GM18511 (cell line): Measurements from ENCODE around the gene MBD4.
"Not testable (repeated sequence)": the region's sequence is repeated elsewhere in the genome, so short reads cannot be mapped to it uniquely, and the experiment has no call there.

ENCODE experiments used
- ATAC-seq: cut with Tn5 transposase; IDR thresholded peaks from one replicate; pipeline ENCODE4 v1.9.1; 2021; ENCODE audit warnings: mild to moderate bottlenecking, moderate library complexity; ENCODE audit not compliant: unreplicated experiment

Gene MBD4

DNA sequence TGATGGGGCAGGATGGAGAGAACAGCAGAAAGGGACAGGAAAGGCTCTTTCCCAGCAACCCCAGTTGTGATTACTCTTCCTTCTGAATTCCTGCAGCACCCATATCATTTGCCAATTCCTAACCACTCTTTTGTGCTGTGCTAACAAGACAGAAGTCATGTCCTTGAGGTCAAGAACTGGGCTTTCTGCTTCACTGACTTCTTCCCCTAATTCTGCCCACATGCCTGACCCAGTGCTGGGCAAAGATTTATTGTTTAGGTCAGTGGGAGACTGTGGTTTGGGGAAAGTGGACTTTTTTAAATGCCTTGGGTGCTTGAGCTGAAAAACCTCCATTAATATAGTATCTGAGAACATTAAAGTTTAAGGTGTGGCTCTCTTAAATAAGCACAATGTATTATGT, 7.1 kb downstream of the MBD4 start:
- no peak for ATAC-seq

GRCh38 chr3:129432036-129432435, 7.7 kb downstream of the MBD4 start:
- ATAC-seq, result no peak

GRCh38 chr3:129429602-129430001, 10.1 kb downstream of the MBD4 start:
- ATAC-seq, result no peak

GRCh38 chr3:129429080-129429451, 10.7 kb downstream of the MBD4 start:
- no peak for ATAC-seq

- peak; percentile 97 for ATAC-seq
Observed at GRCh38 chr3:129428376-129429079, 11.2 kb downstream of the MBD4 start, which contains the start of gene EFCAB12. Gene EFCAB12 (minus strand): TSS chr3:129428636. CDS start chr3:129428488, 148 bp downstream.

DNA sequence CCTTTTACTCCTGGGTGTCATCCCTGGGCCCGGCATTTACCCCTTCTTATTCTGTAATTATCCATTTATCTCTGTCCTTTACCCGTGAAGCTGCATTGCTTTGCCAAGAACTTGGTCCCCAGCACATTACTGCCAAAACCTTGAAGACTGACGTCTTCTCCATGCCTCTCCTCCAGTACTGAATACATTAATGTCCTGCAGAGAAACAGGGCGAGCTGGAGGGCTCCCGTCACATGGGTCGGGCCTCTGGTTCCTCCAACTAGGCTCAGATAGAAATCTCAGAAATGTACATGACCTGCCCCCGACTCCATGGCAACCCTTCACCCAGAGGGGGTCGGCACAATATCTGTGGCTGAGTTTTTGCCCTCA, 11.8 kb downstream of the MBD4 start:
- ATAC-seq, result no peak

DNA sequence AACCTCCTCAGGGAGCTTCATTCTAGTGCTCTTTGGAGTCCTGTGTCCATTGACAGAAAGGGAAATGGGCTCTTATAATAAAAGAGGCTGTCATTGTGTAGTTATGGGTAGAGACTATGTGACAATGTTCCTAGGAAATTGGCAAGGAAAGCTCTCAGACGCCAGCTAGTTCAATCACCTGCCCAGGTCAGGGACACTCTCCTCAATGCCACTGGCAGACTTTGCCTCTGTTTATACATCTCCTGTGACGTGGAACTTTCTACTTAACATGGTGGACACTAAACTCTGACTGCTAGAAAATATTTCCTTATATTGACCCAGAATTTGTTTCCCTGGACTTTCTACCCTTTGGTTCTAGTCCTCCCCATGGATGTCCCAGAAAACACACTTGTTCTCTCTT, 14.1 kb downstream of the MBD4 start:
- no peak for ATAC-seq

- no peak for ATAC-seq
Observed at GRCh38 chr3:129425213-129425612, 14.5 kb downstream of the MBD4 start.

DNA sequence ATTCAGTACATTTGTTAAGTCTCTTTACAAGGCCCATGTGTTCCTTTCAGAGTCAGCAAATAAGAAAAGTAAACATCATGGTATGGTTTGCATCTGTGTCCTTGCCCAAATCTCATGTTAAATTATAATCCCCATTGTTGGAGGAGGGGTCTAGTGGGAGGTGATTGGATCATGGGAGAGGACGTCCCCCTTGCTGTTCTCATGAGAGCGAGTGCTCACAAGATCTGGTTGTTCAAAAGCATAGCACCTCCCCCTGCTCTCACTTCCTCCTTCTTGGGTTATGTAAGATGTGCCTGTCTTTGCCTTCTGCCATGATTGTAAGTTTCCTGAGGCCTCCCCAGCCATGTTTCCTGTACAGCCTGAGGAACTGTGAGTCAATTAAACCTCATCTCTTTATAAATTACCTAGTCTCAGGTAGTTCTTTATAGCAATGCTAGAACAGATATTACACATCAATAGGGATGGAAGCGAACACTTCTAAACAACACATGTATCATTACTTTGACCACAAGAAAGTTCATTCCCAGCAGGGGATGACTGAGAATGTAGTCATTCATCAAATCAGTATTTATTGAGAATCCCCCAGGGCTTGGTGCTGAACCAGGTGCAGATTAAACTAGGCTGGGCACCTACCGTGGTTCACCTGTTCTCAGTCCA, 15.4 kb downstream of the MBD4 start:
- ATAC-seq, result peak; percentile 49

DNA sequence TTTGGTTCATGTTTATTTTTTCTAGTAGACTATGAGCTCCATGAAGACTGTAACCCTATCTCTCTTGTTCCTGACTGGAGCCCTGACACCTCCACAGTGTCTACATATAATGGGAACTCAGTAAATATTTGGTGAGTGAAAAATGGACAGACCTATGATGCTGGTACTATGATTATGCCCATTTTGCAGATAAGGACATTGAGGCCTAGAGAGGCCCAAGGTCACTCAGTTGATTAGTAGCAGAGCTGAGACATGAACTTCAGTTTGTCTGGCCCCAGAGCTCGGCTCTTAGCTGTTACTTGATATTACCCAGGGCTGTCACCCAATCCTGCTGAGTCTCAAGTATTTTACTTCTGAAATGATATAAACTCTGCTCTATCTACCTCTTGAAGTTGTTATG, 16.9 kb downstream of the MBD4 start:
- ATAC-seq, result no peak

DNA sequence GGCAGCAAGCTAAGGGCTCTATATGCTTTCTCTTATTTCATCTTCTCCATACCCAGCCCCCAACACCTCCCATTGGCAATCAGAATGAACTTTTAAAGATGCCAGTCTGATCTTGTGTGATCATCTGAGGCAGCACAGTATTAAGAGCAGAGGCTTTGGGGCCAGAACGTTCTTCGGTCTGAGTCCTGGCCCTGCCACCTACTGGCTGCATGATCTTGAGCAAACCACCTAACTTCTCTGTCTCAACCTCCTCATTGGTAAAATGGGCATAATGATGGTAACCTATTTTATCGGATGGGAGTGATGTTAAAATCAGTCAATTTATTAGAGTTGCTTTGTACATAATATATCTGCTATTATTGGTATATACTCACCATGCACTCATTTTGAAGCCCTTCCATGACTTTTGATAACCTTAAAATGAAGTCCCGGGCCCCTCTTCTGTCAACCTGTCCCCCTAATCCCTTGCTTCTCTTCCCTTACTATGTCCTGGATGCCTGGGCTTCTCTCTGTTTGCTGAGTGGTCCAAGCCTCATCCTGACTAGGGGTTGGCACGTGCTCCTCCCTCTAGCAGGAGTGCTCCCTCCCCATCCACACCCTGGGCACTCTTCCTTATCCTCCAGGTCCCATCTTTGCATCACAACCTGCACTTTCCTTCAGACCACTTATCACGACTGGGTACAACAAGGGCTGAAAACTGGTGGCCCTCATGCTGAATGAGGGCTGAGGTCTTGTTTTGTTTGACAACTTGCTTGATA, 17.6 kb downstream of the MBD4 start:
- no peak for ATAC-seq

- ATAC-seq, result no peak
Observed at GRCh38 chr3:129421236-129421883, 18.4 kb downstream of the MBD4 start.

DNA sequence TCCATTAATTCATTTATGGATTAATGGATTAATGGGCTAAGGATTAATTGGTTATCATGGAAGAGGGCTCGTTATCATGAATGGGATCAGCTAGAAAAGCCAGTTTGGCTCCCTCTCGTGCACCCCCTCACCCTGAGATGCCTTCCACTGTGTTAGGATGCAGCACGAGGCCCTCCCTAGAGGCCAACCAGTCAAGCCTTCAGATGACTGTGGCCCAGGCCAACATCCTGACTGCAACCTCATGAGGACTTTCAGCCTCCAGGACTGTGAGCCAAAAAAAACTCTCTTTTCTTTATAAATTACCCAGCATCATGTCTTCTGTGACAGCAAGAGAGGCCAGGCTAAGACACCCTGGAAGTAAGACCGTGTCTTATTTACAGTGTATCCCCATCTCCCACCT, 20.3 kb downstream of the MBD4 start:
- no peak for ATAC-seq

DNA sequence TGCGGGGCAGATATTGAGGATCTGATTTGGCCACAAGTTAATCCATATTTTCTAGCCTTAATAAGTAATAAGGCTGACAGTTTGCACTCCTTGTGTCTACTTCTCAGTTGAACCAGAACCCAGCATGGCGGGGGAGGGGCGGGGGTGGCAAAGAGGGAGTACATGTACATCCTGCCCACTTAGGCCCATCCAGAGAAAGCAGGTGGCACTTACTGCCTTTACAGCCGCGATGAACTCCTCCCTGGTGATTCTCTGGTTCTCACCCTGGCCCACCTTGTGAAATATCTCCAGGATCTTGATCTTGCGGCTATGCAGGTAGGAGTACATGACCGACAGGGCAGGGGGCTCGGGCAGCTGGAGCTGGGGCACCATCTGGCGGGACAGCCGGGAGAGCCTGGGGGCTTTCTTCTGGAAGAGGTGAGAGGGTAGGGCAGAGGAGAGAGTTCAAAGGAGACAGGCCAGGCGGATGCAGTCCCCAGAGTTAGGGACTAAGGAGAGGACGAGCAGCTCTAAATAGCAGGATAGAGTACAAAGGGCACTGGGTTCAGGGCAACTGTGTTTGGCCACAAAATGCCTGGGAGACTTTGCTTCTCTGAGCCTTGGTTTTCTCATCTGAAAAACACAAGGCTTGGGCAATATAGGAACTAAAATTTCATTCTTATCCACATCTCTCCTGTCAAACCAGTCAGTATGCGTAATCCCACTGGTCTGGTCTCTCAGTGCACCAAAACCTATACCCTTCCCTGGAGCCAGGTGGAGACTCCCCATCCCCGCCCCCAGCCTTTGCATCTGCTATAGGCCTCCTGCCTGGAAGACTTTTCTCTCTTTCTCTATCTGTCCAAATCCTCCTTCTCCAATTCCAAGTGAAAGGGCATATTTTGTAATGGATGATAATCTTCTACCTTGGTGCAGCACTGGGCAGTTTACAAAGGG, 21.4 kb downstream of the MBD4 start:
- no peak for ATAC-seq

DNA sequence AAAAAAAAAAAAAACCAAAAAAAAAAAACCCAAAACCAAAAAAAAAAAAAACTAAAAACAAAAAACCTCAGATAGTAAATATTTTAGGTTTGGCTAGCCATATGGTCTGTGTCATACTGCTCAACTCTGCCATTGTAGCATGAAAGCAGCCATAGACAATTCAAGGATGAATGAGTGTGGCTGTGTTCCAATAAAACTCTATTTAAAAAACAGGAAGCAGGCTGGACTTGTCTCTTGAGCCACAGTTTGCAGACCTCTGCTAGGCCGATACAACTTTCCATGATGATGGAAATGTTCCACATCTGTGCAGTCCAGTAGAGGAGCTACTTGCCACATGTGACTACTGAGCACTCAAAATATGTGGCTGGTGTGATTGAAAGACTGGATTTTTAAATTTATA, 22.4 kb downstream of the MBD4 start:
- ATAC-seq, result no peak

GRCh38 chr3:129416415-129416814, 23.3 kb downstream of the MBD4 start:
- no peak for ATAC-seq

DNA sequence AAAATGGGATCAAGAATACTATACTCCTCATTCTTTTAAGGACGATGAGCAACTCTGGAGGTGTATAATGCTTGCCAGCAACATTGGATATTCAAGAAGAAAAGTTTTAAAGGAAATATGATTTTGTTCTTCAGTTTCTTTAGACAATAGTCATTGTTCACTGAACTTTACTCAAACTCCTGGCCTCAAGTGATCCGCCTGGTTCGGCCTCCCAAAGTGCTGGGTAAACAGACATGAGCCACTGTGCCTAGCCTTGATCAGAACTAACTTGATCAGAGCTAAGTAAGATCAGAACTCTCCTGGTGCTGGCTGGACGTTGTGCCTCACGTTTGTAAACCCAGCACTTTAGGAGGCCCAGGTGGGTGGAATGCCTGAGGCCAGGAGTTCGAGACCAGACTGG, 23.9 kb downstream of the MBD4 start:
- no peak for ATAC-seq

DNA sequence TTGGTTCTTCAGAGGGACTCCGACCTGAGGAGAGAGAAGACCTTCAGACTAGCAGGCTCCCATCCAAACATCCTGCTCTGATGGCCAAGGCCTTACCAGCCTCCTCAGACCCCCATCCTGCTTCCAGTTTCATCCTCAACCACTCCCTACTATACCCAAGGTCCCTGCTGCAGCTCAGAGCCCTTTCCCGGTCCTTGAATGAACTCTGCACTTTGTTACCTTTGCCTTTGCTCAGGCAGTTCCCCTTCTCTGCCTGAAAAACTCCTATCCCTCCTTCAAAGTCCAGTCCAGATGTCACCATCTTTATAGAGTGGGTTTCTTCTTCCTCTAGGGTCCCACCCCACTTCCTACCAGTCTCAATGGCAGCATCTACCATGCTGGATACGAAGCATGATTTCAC, 24.4 kb downstream of the MBD4 start:
- no peak for ATAC-seq

- peak; percentile 96 for ATAC-seq
Observed at GRCh38 chr3:129413687-129414506, 25.9 kb downstream of the MBD4 start.

GRCh38 chr3:129413238-129413637, 26.5 kb downstream of the MBD4 start:
- not testable (repeated sequence) for ATAC-seq
